Fibroblast of pulmonary artery (primary cell): ENCODE measurements around the gene SPINDOC.

ENCODE experiments used
- DNase-seq: peaks from one replicate; pipeline ENCODE4 v3.0.0-alpha.2; 2010; ENCODE audit warnings: low read depth
- H3K4me3 ChIP-seq: replicated peaks from 2 replicates; pipeline ENCODE4 v1.5.1; 2011; ENCODE audit warnings: low read depth, mild to moderate bottlenecking, control low read depth, low read length, moderate library complexity
- CTCF ChIP-seq: IDR thresholded peaks from 2 replicates; pipeline ENCODE4 v1.5.1; 2011; ENCODE audit warnings: mild to moderate bottlenecking, control low read depth, low read length, inconsistent platforms; ENCODE audit errors: missing control alignments

SPINDOC gene

GRCh38 chr11:63813563-63814382 lies 517 bp downstream of the SPINDOC start:
- peak; percentile 43 for DNase-seq
- no peak for TF ChIP-seq CTCF
- peak overlapping the region; percentile 88 for H3K4me3 ChIP-seq

GRCh38 chr11:63814383-63814736 lies 1.1 kb downstream of the SPINDOC start:
- peak overlapping the region; percentile 88 for H3K4me3 ChIP-seq
- TF ChIP-seq CTCF, result no peak
- DNase-seq, result no peak

- DNase-seq, result no peak
- H3K4me3 ChIP-seq, result no peak overlapping the region
- TF ChIP-seq CTCF, result no peak
Measured at GRCh38 chr11:63816166-63816565, 2.9 kb downstream of the SPINDOC start.

- no peak for TF ChIP-seq CTCF
- DNase-seq, result no peak
- H3K4me3 ChIP-seq, result no peak overlapping the region
Measured at GRCh38 chr11:63816732-63817131, 3.5 kb downstream of the SPINDOC start.

- no peak overlapping the region for H3K4me3 ChIP-seq
- no peak for TF ChIP-seq CTCF
- no peak for DNase-seq
Measured at GRCh38 chr11:63817758-63818498, 4.7 kb downstream of the SPINDOC start.

- no peak for DNase-seq
- no peak for TF ChIP-seq CTCF
- no peak overlapping the region for H3K4me3 ChIP-seq
Measured at GRCh38 chr11:63818609-63819008, 5.4 kb downstream of the SPINDOC start.
